Spinal cord (tissue), 10 donors: ENCODE data around the gene TBC1D4. TPM values are rescaled to one million over a fixed set of nuclear protein-coding genes. Genes with fewer than 3 reads are reported as not detected.

Experiments used
- DNase-seq, 6 donors: peaks; one replicate each; pipeline versions ENCODE4 v3.0.0 to v3.0.0-alpha.2; 2013 to 2015; ENCODE audit warnings: low spot score in 6 of 6, low read depth in 4 of 6
- H3K27ac ChIP-seq: one replicate; pipeline ENCODE4 v1.5.1; 2013; ENCODE audit warnings: low read depth, low read length, control low read depth
- H3K27me3 ChIP-seq: one replicate; pipeline ENCODE4 v1.6.1; 2013; ENCODE audit warnings: low read length; ENCODE audit not compliant: control insufficient read depth, insufficient read depth
- H3K36me3 ChIP-seq: one replicate; pipeline ENCODE4 v1.6.1; 2013; ENCODE audit warnings: low read length; ENCODE audit not compliant: control insufficient read depth, insufficient read depth
- H3K4me1 ChIP-seq: one replicate; pipeline ENCODE4 v1.6.1; 2013; ENCODE audit warnings: low read length; ENCODE audit not compliant: control insufficient read depth, insufficient read depth
- H3K4me3 ChIP-seq: one replicate; pipeline ENCODE4 v1.5.1; 2013; ENCODE audit warnings: low read depth, low read length, control low read depth
- H3K9me3 ChIP-seq: one replicate; pipeline ENCODE4 v1.6.1; 2013; ENCODE audit warnings: low read length; ENCODE audit not compliant: control insufficient read depth, insufficient read depth
- WGBS: methylation state at CpG from one replicate; pipeline ENCODE4 v1.1.5; 2013; ENCODE audit warnings: missing lambda C conversion rate; ENCODE audit not compliant: insufficient coverage; 5-methylcytosine and 5-hydroxymethylcytosine counted together
- long read RNA-seq, 4 donors: transcript quantifications; one replicate each; lab custom pipeline, GENCODE V29; 2026
- polyA plus RNA-seq, 2 donors: library from polyadenylated mRNA; unstranded; fragments of 120-200 nt; gene quantifications; one replicate each; pipeline ENCODE4 v1.2.1, GENCODE V29; 2013; ENCODE audit not compliant: insufficient read length in 2 of 2
- total RNA-seq, 2 donors: library from RNA; depleted of rRNA in 1 of 2; stranded (reverse); fragments of 120-200 nt in 1 of 2; fragments of >200 nt in 1 of 2; gene quantifications; one replicate each; pipeline versions ENCODE4 v1.2.3 to v1.2.4, GENCODE V29; 2013 to 2014
- donor health status: healthy.

TBC1D4 gene, protein sequence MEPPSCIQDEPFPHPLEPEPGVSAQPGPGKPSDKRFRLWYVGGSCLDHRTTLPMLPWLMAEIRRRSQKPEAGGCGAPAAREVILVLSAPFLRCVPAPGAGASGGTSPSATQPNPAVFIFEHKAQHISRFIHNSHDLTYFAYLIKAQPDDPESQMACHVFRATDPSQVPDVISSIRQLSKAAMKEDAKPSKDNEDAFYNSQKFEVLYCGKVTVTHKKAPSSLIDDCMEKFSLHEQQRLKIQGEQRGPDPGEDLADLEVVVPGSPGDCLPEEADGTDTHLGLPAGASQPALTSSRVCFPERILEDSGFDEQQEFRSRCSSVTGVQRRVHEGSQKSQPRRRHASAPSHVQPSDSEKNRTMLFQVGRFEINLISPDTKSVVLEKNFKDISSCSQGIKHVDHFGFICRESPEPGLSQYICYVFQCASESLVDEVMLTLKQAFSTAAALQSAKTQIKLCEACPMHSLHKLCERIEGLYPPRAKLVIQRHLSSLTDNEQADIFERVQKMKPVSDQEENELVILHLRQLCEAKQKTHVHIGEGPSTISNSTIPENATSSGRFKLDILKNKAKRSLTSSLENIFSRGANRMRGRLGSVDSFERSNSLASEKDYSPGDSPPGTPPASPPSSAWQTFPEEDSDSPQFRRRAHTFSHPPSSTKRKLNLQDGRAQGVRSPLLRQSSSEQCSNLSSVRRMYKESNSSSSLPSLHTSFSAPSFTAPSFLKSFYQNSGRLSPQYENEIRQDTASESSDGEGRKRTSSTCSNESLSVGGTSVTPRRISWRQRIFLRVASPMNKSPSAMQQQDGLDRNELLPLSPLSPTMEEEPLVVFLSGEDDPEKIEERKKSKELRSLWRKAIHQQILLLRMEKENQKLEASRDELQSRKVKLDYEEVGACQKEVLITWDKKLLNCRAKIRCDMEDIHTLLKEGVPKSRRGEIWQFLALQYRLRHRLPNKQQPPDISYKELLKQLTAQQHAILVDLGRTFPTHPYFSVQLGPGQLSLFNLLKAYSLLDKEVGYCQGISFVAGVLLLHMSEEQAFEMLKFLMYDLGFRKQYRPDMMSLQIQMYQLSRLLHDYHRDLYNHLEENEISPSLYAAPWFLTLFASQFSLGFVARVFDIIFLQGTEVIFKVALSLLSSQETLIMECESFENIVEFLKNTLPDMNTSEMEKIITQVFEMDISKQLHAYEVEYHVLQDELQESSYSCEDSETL (N-terminal part only)
- total RNA-seq (10 to 100 TPM; 11.1 to 19.2 TPM), polyA plus RNA-seq (10 to 100 TPM; 12.8 to 13.5 TPM)
- long read RNA-seq, donor 1: 0 reads
- long read RNA-seq, donor 2: 0 reads
- long read RNA-seq, donor 3: 0 reads
- long read RNA-seq, donor 4, partial matches to known transcripts: 7 of 8 reads
- long read RNA-seq, donor 4, other reads (novel, unspliced or antisense): 0 of 8 reads

DNA sequence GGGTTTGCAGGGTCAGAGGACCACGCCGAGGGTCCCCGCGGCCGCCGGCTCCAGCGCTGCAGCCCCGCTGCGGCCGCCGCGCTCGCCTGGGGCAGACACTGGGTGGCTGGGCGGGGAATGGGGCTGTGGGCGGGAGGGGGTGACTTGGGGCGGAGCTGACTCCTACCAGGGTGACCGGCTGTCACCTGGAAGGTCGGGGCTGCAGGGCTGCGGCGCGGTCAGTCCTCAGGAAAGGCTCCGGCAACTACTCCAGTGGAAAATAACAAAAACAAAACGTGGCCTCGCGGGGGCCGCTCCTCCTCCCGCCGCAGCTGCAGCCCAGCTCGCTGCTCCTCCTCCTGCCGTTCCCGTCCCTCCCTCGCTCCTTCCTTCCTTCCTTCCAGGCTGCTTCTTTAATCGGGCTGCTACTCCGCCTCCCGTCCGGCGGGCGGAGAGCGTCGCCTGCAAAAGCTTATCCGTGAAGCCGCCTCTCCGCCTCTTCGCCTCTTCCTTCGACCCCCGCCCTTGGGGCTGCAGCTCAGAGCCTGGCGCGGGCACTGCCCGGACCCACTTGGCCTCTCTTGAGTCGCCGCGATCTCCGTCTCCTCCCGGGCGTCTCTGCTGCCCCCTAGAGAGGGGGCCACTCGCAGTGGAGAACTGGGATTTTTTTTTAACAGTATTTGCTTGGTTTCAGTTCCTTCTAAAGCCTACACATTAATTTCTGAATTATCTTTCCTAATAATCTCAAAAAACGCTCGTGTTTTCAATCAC is at the start of gene TBC1D4:
Gene TBC1D4 (minus strand): TSS at position 100 of the 750 bp plus-strand sequence. CDS start 402 bp downstream, outside the sequence.
- peak within 1 kb of the TSS; percentile 79 for H3K4me3 ChIP-seq
- DNase-seq: peak; percentile 65 to 96 (median 70)
- WGBS: 0% methylated on average over 49 of the region's 58 CpGs
- no peaks in the 10 kb centered on the region for H3K9me3 ChIP-seq
- no peaks in the 10 kb centered on the region for H3K36me3 ChIP-seq
- H3K27ac ChIP-seq: peak within 1 kb of the TSS; percentile 86
- peaks cover 3% of the 10 kb centered on the region for H3K27me3 ChIP-seq
- H3K4me1 ChIP-seq: peaks cover 4% of the 10 kb centered on the region

DNA sequence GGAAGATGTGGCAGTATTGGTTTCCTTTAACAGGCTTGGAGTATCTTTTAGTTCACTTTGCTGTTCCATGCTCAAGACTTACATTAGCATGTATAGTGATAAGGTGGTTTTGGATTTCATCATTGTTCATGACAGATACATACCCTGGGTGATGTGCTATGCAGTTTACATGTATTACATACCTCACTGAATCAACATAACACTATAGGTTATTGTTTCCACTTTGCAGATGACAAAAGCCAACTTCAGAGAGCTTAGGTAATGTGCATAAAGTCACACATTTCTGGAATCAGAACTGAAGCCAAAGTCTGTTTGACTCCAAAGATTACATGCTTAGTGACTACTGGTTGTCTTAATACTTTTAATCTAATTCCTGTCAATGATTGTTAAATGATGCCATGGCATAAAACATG is 48.6 kb upstream of the TBC1D4 start:
- H3K27ac ChIP-seq: no peak overlapping the region
- H3K36me3 ChIP-seq: peaks cover 11% of the 10 kb centered on the region
- H3K27me3 ChIP-seq: no peaks in the 10 kb centered on the region
- DNase-seq: no peak
- no peak overlapping the region for H3K4me3 ChIP-seq
- no peaks in the 10 kb centered on the region for H3K9me3 ChIP-seq
- H3K4me1 ChIP-seq: no peaks in the 10 kb centered on the region

DNA sequence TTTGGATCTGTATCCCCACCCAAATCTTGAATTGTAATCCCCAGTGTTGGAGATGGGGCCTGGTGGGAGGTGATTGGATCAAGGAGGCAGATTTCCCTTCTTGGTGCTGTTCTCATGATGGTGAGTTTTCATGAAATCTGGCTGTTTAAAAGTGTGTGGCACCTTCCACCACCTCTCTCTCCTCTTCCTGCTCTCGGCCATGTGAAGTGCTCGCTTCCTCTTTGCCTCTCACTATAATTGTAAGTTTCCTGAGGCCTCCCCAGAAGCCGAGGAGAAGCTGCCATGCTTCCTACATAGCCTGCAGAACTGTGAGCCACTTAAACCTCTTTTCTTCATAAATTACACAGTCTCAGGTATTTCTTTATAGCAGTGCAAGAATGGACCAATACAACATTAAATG is 40.0 kb upstream of the TBC1D4 start:
- no peak for DNase-seq
- Histone ChIP-seq H3K4me1 (no peaks in the 10 kb centered on the region), H3K4me3 (no peak overlapping the region), H3K27ac (no peak overlapping the region), H3K36me3 (peaks cover 5% of the 10 kb centered on the region), H3K9me3 (no peaks in the 10 kb centered on the region), H3K27me3 (no peaks in the 10 kb centered on the region)
- 100% methylated on average over 2 of the region's 3 CpGs for WGBS

DNA sequence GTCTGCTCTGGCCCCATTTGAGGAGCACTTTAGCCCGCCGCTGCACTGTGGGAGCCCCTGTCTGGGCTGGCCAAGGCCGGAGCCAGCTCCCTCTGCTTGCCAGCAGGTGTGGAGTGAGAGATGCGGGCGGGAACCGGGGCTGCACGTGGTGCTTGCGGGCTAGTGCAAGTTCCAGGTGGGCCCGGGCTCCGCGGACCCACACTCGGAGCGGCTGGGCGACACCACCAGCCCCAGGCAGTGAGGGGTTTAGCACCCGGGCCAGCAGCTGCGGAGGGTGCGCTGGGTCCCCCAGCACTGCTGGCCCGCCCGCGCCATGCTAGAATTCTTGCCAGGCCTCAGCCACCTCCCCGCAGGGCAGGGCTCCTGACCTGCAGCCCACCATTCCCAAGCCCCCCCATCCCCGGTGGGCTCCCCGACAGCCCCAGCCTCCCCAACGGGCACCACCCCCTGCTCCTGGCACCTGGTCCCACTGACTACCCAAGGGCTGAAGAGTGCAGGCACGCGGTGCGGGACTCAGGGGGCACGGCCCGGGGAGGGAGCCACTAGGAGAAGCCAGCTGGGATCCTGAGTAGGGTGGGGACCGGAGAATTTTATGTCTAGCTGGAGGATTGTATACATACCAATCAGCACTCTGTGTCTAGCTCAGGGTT is 36.6 kb upstream of the TBC1D4 start:
- no peak overlapping the region for H3K27ac ChIP-seq
- no peaks in the 10 kb centered on the region for H3K36me3 ChIP-seq
- no peaks in the 10 kb centered on the region for H3K4me1 ChIP-seq
- H3K4me3 ChIP-seq: no peak overlapping the region
- DNase-seq: no peak
- H3K27me3 ChIP-seq: no peaks in the 10 kb centered on the region
- H3K9me3 ChIP-seq: no peaks in the 10 kb centered on the region
- WGBS: 96% methylated on average over 21 of the region's 30 CpGs

DNA sequence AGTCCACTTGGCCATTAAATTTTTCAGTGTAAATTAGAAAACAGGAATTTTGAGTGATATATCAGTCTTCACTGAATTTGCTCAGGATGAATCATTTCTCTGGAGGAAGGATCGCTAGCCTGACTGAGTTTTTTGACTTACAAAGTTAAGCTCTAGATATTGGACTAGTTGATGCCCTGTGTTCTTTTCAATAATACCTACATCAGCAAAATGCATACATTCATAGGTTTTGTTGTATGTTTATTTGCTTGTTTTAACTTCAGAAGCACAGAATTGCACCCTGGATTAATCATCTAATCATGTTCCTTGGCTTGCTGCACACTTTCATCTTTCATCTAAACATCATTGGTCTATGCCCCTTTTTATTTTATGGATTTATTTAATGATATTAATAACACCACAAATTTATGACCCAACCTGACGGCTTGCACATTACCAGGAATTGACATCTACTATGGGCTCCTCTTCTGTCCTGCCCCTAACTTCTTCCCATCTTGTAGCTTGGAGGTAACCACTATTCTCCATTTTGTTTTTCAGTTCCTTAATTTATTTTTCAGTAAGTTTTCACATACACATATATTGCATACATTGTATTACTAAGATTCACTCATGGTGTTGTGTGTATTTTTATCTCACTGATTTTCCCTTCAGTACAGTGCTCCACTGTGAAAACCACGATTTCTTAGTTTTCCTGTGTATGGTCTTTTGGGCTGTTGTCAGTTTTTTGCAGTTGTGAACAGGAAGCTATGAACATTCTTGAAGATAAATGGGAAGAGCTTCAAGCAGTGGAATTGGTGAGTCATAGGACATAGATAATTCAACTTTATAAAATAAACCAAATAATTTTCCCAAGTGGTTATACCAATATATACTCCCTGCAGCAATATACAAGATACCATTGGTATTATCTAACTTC is 32.4 kb upstream of the TBC1D4 start:
- Histone ChIP-seq H3K27me3 (no peaks in the 10 kb centered on the region), H3K4me3 (no peak overlapping the region), H3K36me3 (no peaks in the 10 kb centered on the region), H3K27ac (no peak overlapping the region), H3K4me1 (no peaks in the 10 kb centered on the region), H3K9me3 (no peaks in the 10 kb centered on the region)
- WGBS: 75% methylated on average over 1 of the region's 3 CpGs
- no peak for DNase-seq

DNA sequence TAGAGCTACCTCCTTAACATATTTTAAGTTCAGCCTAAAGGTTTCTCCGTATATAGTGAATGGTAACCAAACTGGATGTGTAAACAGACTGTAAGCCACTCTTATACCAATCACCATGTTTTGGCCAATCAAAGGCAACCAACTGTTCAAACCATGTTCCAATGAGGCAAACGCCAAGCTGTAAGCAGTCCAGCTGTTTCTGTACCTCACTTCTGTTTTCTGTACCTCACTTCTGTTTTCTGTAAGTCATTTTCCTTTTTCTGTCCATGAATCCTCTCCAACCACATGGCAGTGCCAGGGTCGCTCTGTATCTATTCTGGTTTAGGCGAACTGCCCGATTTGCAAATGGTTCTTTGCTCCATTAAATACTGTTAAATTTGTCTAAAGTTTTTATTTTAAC is 31.3 kb upstream of the TBC1D4 start:
- Histone ChIP-seq H3K36me3 (no peaks in the 10 kb centered on the region), H3K27ac (no peak overlapping the region), H3K4me3 (no peak overlapping the region), H3K4me1 (no peaks in the 10 kb centered on the region), H3K9me3 (no peaks in the 10 kb centered on the region), H3K27me3 (no peaks in the 10 kb centered on the region)
- 100% methylated on average over 1 of the region's 5 CpGs for WGBS
- DNase-seq: no peak

DNA sequence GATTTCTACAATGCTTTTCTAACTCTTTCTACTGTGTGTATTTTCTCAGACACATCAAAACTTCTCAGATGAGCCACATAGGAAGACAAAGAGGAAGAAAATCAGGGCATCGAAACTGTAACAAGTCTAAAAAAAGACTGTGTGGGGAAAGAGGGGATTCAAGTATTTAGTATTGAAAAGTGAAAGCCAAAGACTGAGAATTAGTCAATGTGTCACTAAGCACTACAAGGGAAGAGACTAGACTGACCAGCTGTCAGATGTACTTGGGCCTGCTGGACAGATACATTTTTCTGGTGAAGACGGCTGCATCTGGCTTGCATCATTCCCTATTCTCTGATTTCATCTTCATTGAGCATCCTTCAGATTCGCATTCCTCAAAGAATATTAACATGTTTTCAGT is 30.3 kb upstream of the TBC1D4 start:
- Histone ChIP-seq H3K4me1 (no peaks in the 10 kb centered on the region), H3K4me3 (no peak overlapping the region), H3K36me3 (no peaks in the 10 kb centered on the region), H3K9me3 (no peaks in the 10 kb centered on the region), H3K27me3 (no peaks in the 10 kb centered on the region), H3K27ac (no peak overlapping the region)
- no CpG with 5 or more reads among the region's 3 CpGs for WGBS
- DNase-seq: no peak

DNA sequence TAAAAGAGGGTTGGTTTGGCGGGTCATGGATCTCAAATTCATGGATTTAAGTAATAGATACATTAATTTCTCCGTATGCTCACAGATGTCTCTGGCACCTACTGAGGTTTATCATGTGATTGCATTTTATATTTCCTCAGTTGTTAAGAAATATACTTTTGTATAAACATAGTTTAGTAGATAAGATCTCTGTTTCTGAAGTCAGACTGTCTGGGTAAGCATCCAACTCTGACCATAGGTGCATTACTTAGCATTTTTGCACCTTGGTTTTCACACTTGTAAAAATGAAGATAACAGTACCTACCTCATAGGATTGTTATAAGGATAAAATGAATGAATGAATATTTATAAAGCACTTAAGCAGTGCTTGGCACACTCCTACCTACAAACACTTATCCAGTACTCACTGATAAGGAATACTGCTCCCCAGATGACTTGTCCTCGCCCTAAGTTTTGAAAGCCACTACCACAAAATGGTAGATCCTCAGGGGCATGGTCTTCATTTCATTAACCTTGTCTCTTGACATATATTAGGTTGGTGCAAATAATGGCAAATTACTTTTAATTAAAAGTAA is 29.2 kb upstream of the TBC1D4 start:
- H3K4me3 ChIP-seq: no peak overlapping the region
- H3K27ac ChIP-seq: no peak overlapping the region
- H3K36me3 ChIP-seq: no peaks in the 10 kb centered on the region
- peaks cover under 1% of the 10 kb centered on the region for H3K9me3 ChIP-seq
- H3K27me3 ChIP-seq: no peaks in the 10 kb centered on the region
- no peaks in the 10 kb centered on the region for H3K4me1 ChIP-seq
- WGBS: no CpG with 5 or more reads among the region's 3 CpGs
- DNase-seq: no peak
